H9 (cell line): Measurements from ENCODE around the gene SUPT3H. TPM values are rescaled to one million over a fixed set of nuclear protein-coding genes. Genes with fewer than 3 reads are reported as not detected.

ENCODE experiments used
- DNase-seq: peaks from one replicate; pipeline ENCODE4 v3.0.0-alpha.2; 2017
- H2AFZ ChIP-seq: one replicate; pipeline ENCODE4 v1.6.1; 2013; ENCODE audit warnings: mild to moderate bottlenecking, low read length, control low read depth, moderate library complexity
- H2AK5ac ChIP-seq: 2 replicates; pipeline ENCODE4 v1.6.1; 2013; ENCODE audit warnings: low read length, control low read depth, mixed read lengths; ENCODE audit not compliant: insufficient read length
- H2BK120ac ChIP-seq: one replicate; pipeline ENCODE4 v1.6.1; 2013; ENCODE audit warnings: low read depth, mild to moderate bottlenecking, low read length, control low read depth, inconsistent platforms; ENCODE audit not compliant: poor library complexity, severe bottlenecking
- H2BK12ac ChIP-seq: 2 replicates; pipeline ENCODE4 v1.6.1; 2013; ENCODE audit warnings: low read length, control low read depth, mixed read lengths, low read depth; ENCODE audit not compliant: insufficient read length
- H2BK15ac ChIP-seq: 2 replicates; pipeline ENCODE4 v1.6.1; 2013; ENCODE audit warnings: low read depth, low read length, control low read depth
- H2BK20ac ChIP-seq: one replicate; pipeline ENCODE4 v1.6.1; 2013; ENCODE audit warnings: low read depth, mild to moderate bottlenecking, low read length, control low read depth, inconsistent platforms; ENCODE audit not compliant: poor library complexity, severe bottlenecking
- H2BK5ac ChIP-seq: 2 replicates; pipeline ENCODE4 v1.6.1; 2013; ENCODE audit warnings: low read length, control low read depth, mixed read lengths; ENCODE audit not compliant: insufficient read length
- H3K14ac ChIP-seq: 2 replicates; pipeline ENCODE4 v1.6.1; 2013; ENCODE audit warnings: low read length, control low read depth; ENCODE audit not compliant: insufficient read depth
- H3K18ac ChIP-seq: 2 replicates; pipeline ENCODE4 v1.6.1; 2013; ENCODE audit warnings: low read depth, mild to moderate bottlenecking, mixed read lengths, low read length, control low read depth; ENCODE audit not compliant: insufficient read length
- H3K23ac ChIP-seq: 2 replicates; pipeline ENCODE4 v1.6.1; 2013; ENCODE audit warnings: low read length, control low read depth, mixed read lengths, low read depth; ENCODE audit not compliant: insufficient read length
- H3K23me2 ChIP-seq: 2 replicates; pipeline ENCODE4 v1.6.1; 2013; ENCODE audit warnings: low read depth, mild to moderate bottlenecking, mixed read lengths, low read length, control low read depth; ENCODE audit not compliant: insufficient read length, poor library complexity, severe bottlenecking
- H3K27ac ChIP-seq: 2 replicates; pipeline ENCODE4 v1.5.1; 2013; ENCODE audit warnings: low read length, control low read depth, mixed read lengths, low read depth; ENCODE audit not compliant: insufficient read length
- H3K27me3 ChIP-seq: 2 replicates; pipeline ENCODE4 v1.6.1; 2013; ENCODE audit warnings: low read length, control low read depth, inconsistent platforms; ENCODE audit not compliant: insufficient read depth
- H3K4ac ChIP-seq: 2 replicates; pipeline ENCODE4 v1.6.1; 2013; ENCODE audit warnings: low read depth, mild to moderate bottlenecking, control low read depth, inconsistent platforms, low read length, moderate library complexity
- H3K4me1 ChIP-seq: 2 replicates; pipeline ENCODE4 v1.6.1; 2013; ENCODE audit warnings: low read length, control low read depth, inconsistent platforms; ENCODE audit not compliant: insufficient read depth
- H3K4me2 ChIP-seq: 2 replicates; pipeline ENCODE4 v1.6.1; 2013; ENCODE audit warnings: low read length, control low read depth, mixed read lengths; ENCODE audit not compliant: insufficient read length, insufficient read depth
- H3K56ac ChIP-seq: 2 replicates; pipeline ENCODE4 v1.6.1; 2013; ENCODE audit warnings: low read depth, mild to moderate bottlenecking, mixed read lengths, low read length, control low read depth; ENCODE audit not compliant: insufficient read length
- H3K79me1 ChIP-seq: 2 replicates; pipeline ENCODE4 v1.6.1; 2013; ENCODE audit warnings: low read depth, mild to moderate bottlenecking, moderate library complexity, low read length, control low read depth, inconsistent platforms; ENCODE audit not compliant: insufficient read depth, poor library complexity, severe bottlenecking
- H3K79me2 ChIP-seq: 2 replicates; pipeline ENCODE4 v1.6.1; 2013; ENCODE audit warnings: low read length, control low read depth, inconsistent platforms; ENCODE audit not compliant: insufficient read depth
- H3K9ac ChIP-seq: 2 replicates; pipeline ENCODE4 v1.6.1; 2013; ENCODE audit warnings: low read length, control low read depth, mixed read lengths; ENCODE audit not compliant: insufficient read length; ENCODE audit errors: extremely low read depth
- H3K9me3 ChIP-seq: one replicate; pipeline ENCODE4 v1.6.1; 2013; ENCODE audit warnings: low read depth, low read length, inconsistent platforms; ENCODE audit not compliant: control insufficient read depth
- H3T11ph ChIP-seq: one replicate; pipeline ENCODE4 v1.6.1; 2013; ENCODE audit warnings: mild to moderate bottlenecking, low read length, control low read depth, inconsistent platforms
- H4K20me1 ChIP-seq: one replicate; pipeline ENCODE4 v1.6.1; 2013; ENCODE audit not compliant: control insufficient read depth, insufficient read length, insufficient read depth
- H4K5ac ChIP-seq: 2 replicates; pipeline ENCODE4 v1.6.1; 2013; ENCODE audit warnings: low read depth, mild to moderate bottlenecking, mixed read lengths, low read length, control low read depth; ENCODE audit not compliant: insufficient read length
- H4K8ac ChIP-seq: replicated peaks from 2 replicates; pipeline ENCODE4 v1.6.1; 2013; ENCODE audit warnings: low read length, control low read depth, mixed read lengths, low read depth; ENCODE audit not compliant: insufficient read length
- H4K91ac ChIP-seq: 2 replicates; pipeline ENCODE4 v1.6.1; 2013; ENCODE audit warnings: low read depth, mild to moderate bottlenecking, moderate library complexity, mixed read lengths, low read length, control low read depth; ENCODE audit not compliant: insufficient read length
- H3K27ac Mint-ChIP-seq, 3 experiments: 2 replicates in 2 of 3; 3 replicates in 1 of 3; pipeline ENCODE4 v1.8.0; 2020 to 2021; ENCODE audit warnings: mixed read lengths in 3 of 3, mild to moderate bottlenecking in 1 of 3, moderate library complexity in 1 of 3
- H3K27me3 Mint-ChIP-seq: 2 replicates; pipeline ENCODE4 v1.8.0; 2021; ENCODE audit warnings: low read depth, mild to moderate bottlenecking, moderate library complexity, mixed read lengths
- H3K36me3 Mint-ChIP-seq, 3 experiments: 2 replicates in 2 of 3; 3 replicates in 1 of 3; pipeline ENCODE4 v1.8.0; 2020 to 2021; ENCODE audit warnings: low read depth in 3 of 3, mixed read lengths in 3 of 3; ENCODE audit not compliant: insufficient read depth in 1 of 3
- H3K4me1 Mint-ChIP-seq, 2 experiments: 2 replicates each; pipeline ENCODE4 v1.8.0; 2020; ENCODE audit warnings: mixed read lengths in 2 of 2
- H3K4me3 Mint-ChIP-seq, 2 experiments: 2 replicates in 1 of 2; 3 replicates in 1 of 2; pipeline ENCODE4 v1.8.0; 2020 to 2021; ENCODE audit warnings: mild to moderate bottlenecking in 2 of 2, mixed read lengths in 2 of 2, moderate library complexity in 1 of 2
- H3K9me3 Mint-ChIP-seq, 2 experiments: 2 replicates in 1 of 2; 3 replicates in 1 of 2; pipeline ENCODE4 v1.8.0; 2020; ENCODE audit warnings: mild to moderate bottlenecking in 2 of 2, mixed read lengths in 2 of 2, moderate library complexity in 1 of 2
- WGBS: extraction: QIAGEN DNeasy Blood & Tissue Kit; methylation state at CpG from one replicate; pipeline ENCODE4 v1.1.7; 2013; ENCODE audit warnings: missing lambda C conversion rate, low lambda C conversion rate, mixed read lengths; ENCODE audit not compliant: insufficient read length; ENCODE audit errors: extremely low coverage; 5-methylcytosine and 5-hydroxymethylcytosine counted together
- total RNA-seq: library from RNA; stranded (reverse); gene quantifications from 2 replicates; pipeline ENCODE4 v1.2.1, GENCODE V29; 2021
- TF ChIP-seq, protein P1 (sequence below): fragments of 200-600 bp; sonication (generic); conservative IDR thresholded peaks from 3 replicates; pipeline ENCODE4 v1.8.0; 2021; ENCODE audit warnings: antibody characterized with exemption, mild to moderate bottlenecking

SUPT3H gene
- total RNA-seq, 1 experiment from 2014 or later, result 22.5 TPM

GRCh38 chr6:45353654-45354053, 24.1 kb downstream of the SUPT3H start:
- Mint-ChIP-seq H3K27ac (no peak overlapping the region), H3K36me3 (no peaks in the 10 kb centered on the region; a peak in 1 of 7 replicates), H3K9me3 (no peaks in the 10 kb centered on the region), H3K4me3 (no peak overlapping the region), H3K4me1 (peaks cover 0 to 8% of the 10 kb centered on the region in 2 experiments; a peak in 3 of 4 replicates), H3K27me3 (no peaks in the 10 kb centered on the region)
- no peak overlapping the region for H3T11ph ChIP-seq
- H3K14ac ChIP-seq, result no peak overlapping the region
- no peak overlapping the region for H3K23ac ChIP-seq
- H3K56ac ChIP-seq, result no peak overlapping the region
- H2BK120ac ChIP-seq, result no peak overlapping the region
- no peak overlapping the region for H2AK5ac ChIP-seq
- no CpG with 5 or more reads among the region's 2 CpGs for WGBS
- no peak overlapping the region for H2AFZ ChIP-seq
- no peak overlapping the region for H2BK15ac ChIP-seq
- no peak overlapping the region for H2BK20ac ChIP-seq
- H3K79me1 ChIP-seq, result no peaks in the 10 kb centered on the region
- H4K20me1 ChIP-seq, result no peaks in the 10 kb centered on the region
- H3K4me1 ChIP-seq, result no peaks in the 10 kb centered on the region
- H3K27me3 ChIP-seq, result no peaks in the 10 kb centered on the region
- no peak overlapping the region for H2BK12ac ChIP-seq
- H3K4ac ChIP-seq, result no peak overlapping the region
- no peak overlapping the region for H4K8ac ChIP-seq
- H3K18ac ChIP-seq, result no peak overlapping the region
- TF ChIP-seq, protein P1, sequence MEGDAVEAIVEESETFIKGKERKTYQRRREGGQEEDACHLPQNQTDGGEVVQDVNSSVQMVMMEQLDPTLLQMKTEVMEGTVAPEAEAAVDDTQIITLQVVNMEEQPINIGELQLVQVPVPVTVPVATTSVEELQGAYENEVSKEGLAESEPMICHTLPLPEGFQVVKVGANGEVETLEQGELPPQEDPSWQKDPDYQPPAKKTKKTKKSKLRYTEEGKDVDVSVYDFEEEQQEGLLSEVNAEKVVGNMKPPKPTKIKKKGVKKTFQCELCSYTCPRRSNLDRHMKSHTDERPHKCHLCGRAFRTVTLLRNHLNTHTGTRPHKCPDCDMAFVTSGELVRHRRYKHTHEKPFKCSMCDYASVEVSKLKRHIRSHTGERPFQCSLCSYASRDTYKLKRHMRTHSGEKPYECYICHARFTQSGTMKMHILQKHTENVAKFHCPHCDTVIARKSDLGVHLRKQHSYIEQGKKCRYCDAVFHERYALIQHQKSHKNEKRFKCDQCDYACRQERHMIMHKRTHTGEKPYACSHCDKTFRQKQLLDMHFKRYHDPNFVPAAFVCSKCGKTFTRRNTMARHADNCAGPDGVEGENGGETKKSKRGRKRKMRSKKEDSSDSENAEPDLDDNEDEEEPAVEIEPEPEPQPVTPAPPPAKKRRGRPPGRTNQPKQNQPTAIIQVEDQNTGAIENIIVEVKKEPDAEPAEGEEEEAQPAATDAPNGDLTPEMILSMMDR, result no peak
- H3K9me3 ChIP-seq, result no peaks in the 10 kb centered on the region
- no peak overlapping the region for H2BK5ac ChIP-seq
- no peak overlapping the region for H3K27ac ChIP-seq
- no peaks in the 10 kb centered on the region for H3K23me2 ChIP-seq
- H4K91ac ChIP-seq, result no peak overlapping the region
- H4K5ac ChIP-seq, result no peak overlapping the region
- H3K9ac ChIP-seq, result no peak overlapping the region
- no peaks in the 10 kb centered on the region for H3K79me2 ChIP-seq
- DNase-seq, result no peak
- H3K4me2 ChIP-seq, result no peak overlapping the region
